ENCODE results near the gene ATP8B3. TPM values are rescaled to one million over a fixed set of nuclear protein-coding genes. Genes with fewer than 3 reads are reported as not detected.

Gene ATP8B3
- total RNA-seq, 4 donors from 2014 or later: 1.3 to 2.0 (median 1.6) TPM; not detected in 1

DNA sequence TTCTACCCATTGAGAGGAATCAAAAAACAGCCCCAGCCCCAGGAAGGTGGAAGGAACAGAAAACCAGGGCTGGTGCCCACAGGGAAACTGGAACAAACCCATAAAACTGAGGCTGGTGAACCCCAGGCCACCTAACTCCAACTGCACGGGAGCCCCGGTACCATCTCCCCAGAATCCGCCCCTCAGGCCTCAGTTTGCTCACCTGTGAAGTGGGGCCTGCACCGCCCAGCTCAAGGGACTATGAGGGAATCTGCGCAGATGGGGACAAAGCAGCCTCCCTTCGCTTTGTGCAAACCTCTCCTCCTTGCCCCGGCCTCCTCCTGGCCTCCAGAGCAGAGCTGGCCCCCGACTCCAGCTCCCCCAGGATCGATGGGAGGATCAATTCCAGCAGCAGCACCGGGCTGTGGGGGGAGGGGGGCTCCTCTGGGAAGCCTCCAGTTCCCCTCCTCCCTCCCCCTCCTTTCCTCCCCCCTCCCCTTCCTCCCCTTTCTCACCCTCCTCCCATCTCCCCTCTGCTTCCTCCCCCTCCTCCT is 67.9 kb downstream of the ATP8B3 start:
- 63 to 65% methylated on average over 9 to 10 of the region's 10 CpGs for WGBS, 2 donors
- H3K27ac ChIP-seq: no peak overlapping the region
- DNase-seq: no peak
- TF ChIP-seq, protein P1, sequence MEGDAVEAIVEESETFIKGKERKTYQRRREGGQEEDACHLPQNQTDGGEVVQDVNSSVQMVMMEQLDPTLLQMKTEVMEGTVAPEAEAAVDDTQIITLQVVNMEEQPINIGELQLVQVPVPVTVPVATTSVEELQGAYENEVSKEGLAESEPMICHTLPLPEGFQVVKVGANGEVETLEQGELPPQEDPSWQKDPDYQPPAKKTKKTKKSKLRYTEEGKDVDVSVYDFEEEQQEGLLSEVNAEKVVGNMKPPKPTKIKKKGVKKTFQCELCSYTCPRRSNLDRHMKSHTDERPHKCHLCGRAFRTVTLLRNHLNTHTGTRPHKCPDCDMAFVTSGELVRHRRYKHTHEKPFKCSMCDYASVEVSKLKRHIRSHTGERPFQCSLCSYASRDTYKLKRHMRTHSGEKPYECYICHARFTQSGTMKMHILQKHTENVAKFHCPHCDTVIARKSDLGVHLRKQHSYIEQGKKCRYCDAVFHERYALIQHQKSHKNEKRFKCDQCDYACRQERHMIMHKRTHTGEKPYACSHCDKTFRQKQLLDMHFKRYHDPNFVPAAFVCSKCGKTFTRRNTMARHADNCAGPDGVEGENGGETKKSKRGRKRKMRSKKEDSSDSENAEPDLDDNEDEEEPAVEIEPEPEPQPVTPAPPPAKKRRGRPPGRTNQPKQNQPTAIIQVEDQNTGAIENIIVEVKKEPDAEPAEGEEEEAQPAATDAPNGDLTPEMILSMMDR (IDR thresholded peaks at IDR 0.05): no peak
- no peak for TF ChIP-seq POLR2A (IDR thresholded peaks at IDR 0.05)
- H3K4me3 ChIP-seq (replicated peaks in 1 of 3): no peak overlapping the region
- peaks cover 9 to 29% of the 10 kb centered on the region in 2 donors for H3K4me1 ChIP-seq
- intact Hi-C loops (cut with DNase I): no loop called here
- H3K27me3 ChIP-seq: peaks cover 17% of the 10 kb centered on the region
- H3K9me3 ChIP-seq: no peaks in the 10 kb centered on the region
- H3K36me3 ChIP-seq: no peaks in the 10 kb centered on the region

DNA sequence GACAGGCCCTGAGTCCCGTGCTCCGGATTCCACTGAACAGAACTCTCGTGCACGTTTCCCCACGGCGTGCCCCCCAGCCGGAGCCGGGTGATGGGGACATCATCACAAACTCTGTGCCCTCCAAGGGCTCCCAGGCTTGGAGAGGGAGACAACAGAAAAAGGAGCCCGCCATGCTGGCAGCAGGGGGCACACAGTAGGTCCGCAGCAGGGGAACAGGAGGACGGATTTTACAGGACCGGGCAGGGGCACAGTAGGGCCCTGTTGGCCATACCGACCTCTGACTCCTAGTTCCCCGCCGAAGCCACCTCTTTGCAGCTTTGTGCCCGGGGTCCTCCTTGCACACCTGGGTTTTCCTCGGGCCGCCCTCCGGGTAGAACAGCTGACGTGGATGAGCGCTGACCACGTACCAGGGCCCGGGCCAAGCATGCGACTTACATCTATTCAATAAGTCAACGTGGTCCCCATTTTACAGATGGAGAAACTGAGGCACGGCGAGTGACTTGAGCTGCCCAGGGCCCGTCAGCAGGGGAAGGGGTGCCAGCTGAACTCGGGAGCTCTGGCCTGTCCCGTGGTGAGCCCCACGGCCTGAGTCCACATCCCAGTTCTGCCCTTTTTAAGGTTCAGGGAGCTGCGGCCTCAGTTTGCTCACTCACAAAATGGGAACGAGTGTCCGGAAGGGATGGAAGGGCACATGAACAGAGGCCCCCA is 68.9 kb downstream of the ATP8B3 start:
- no peaks in the 10 kb centered on the region for H3K36me3 ChIP-seq
- intact Hi-C loops (cut with DNase I): no loop called here
- no peak overlapping the region for H3K4me3 ChIP-seq (replicated peaks in 1 of 3)
- H3K27ac ChIP-seq: no peak overlapping the region
- peaks cover under 1 to 18% of the 10 kb centered on the region in 2 donors for H3K4me1 ChIP-seq
- no peak for TF ChIP-seq POLR2A (IDR thresholded peaks at IDR 0.05)
- TF ChIP-seq, protein P1 (IDR thresholded peaks at IDR 0.05): no peak
- no peaks in the 10 kb centered on the region for H3K9me3 ChIP-seq
- WGBS, 2 donors: 83 to 87% methylated on average over 32 to 34 of the region's 34 CpGs
- no peak for DNase-seq
- peaks cover 7% of the 10 kb centered on the region for H3K27me3 ChIP-seq

DNA sequence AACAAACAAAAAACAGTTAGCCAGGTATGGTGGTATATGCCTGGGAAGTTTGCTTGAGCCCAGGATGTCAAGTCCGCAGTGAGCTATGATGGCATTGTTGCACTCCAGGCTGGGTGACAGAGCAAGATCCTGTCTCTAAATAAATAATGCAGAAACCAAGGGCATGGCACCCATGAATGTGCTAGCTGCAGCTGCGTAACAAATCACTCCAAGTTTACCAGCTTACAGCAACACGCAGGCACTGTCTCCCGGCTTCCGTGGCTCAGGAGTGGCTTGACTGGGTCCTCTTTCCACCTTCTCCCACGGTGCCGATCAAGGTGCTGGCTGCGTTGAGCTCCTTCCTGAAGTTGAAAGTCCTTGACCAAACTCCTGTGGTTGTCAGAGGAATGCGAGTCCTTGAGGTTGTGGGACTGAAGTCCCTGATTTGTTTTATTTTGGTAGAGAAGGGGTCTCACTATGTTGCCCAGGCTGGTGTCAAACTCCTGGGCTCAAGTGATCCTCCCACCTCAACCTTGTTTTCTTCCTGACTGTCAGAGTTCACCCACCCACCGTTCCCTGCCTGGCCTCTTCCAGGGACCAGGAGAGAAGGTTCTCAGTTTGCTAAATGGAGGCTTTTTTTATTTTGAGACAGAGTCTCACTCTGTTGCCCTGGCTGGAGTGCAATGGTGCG is 72.0 kb downstream of the ATP8B3 start:
- TF ChIP-seq POLR2A (IDR thresholded peaks at IDR 0.05): no peak
- TF ChIP-seq, protein P1 (IDR thresholded peaks at IDR 0.05): no peak
- H3K36me3 ChIP-seq: no peaks in the 10 kb centered on the region
- WGBS, 2 donors: 83 to 90% methylated on average over 9 to 11 of the region's 11 CpGs
- no peak overlapping the region for H3K27ac ChIP-seq
- H3K4me3 ChIP-seq (replicated peaks in 1 of 3): no peak overlapping the region
- DNase-seq: no peak
- no peaks in the 10 kb centered on the region for H3K27me3 ChIP-seq
- H3K9me3 ChIP-seq: no peaks in the 10 kb centered on the region
- intact Hi-C loops (cut with DNase I): no loop called here
- peaks cover 0 to 2% of the 10 kb centered on the region in 2 donors for H3K4me1 ChIP-seq

DNA sequence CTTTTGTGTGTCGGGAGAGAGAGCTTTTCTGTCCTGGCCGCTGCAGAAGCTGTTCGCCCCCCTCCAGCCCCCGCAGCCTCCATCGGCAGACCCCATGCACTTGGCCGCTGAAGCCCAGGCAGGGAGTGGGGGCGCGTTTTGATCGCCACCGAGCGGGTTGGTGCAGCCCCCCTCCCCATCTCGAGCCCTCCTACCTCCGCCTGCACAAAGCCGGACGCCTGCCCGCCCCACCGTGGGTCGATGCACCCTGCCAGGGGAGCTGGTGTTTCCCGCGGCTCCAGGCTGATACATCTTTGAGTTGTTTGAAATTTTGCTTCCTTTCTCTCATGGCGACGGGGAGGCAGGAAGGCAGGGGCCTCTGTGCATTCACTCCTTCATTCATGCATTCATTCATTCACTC is 75.1 kb downstream of the ATP8B3 start:
- H3K36me3 ChIP-seq: no peaks in the 10 kb centered on the region
- H3K27me3 ChIP-seq: no peaks in the 10 kb centered on the region
- no peaks in the 10 kb centered on the region for H3K4me1 ChIP-seq
- no peak overlapping the region for H3K27ac ChIP-seq
- WGBS, 2 donors: 33 to 35% methylated on average over 22 of the region's 22 CpGs
- TF ChIP-seq, protein P1 (IDR thresholded peaks at IDR 0.05): no peak
- TF ChIP-seq POLR2A (IDR thresholded peaks at IDR 0.05): no peak
- H3K4me3 ChIP-seq (replicated peaks in 1 of 3): no peak overlapping the region
- intact Hi-C loops (cut with DNase I): no loop called here
- DNase-seq: no peak
- no peaks in the 10 kb centered on the region for H3K9me3 ChIP-seq

DNA sequence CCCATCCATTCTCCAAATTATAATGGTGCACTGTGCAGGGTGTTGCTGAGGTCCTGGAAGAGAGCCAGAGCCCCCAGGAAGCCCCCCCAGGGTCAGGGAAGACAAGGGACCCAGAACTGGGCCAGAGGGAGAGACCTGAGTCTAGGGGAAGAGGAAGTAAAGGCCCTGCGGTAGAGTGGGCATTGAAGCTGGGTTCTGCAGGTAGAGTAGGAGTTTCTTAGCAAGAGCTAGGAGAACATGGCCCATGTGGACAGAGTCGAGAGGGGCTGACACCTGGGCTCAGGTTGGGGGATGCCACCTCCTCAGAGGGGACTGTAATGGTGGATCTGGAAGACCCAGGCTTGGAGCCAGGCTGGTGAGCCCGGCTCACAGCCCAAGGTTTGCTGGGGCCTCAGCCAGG is 75.8 kb downstream of the ATP8B3 start:
- H3K27ac ChIP-seq: no peak overlapping the region
- intact Hi-C loops (cut with DNase I): no loop called here
- no peaks in the 10 kb centered on the region for H3K27me3 ChIP-seq
- no peaks in the 10 kb centered on the region for H3K4me1 ChIP-seq
- WGBS, 2 donors: 61 to 83% methylated on average over 3 of the region's 3 CpGs
- TF ChIP-seq, protein P1 (IDR thresholded peaks at IDR 0.05): no peak
- no peak for TF ChIP-seq POLR2A (IDR thresholded peaks at IDR 0.05)
- H3K36me3 ChIP-seq: no peaks in the 10 kb centered on the region
- DNase-seq: no peak
- H3K4me3 ChIP-seq (replicated peaks in 1 of 3): no peak overlapping the region
- no peaks in the 10 kb centered on the region for H3K9me3 ChIP-seq
